Panc1 (cell line): ENCODE measurements around the gene DNAH6.

Experiments
- POLR2AphosphoS5 ChIP-seq: IDR thresholded peaks from 2 replicates; pipeline ENCODE4 v1.6.1; 2012; ENCODE audit warnings: mild to moderate bottlenecking, low read depth, low read length, moderate library complexity
- SIN3A ChIP-seq: IDR thresholded peaks from 2 replicates; pipeline ENCODE4 v1.6.1; 2012; ENCODE audit warnings: low read depth, mild to moderate bottlenecking, low read length, moderate library complexity, borderline replicate concordance; ENCODE audit not compliant: insufficient read depth
- TCF7L2 ChIP-seq: IDR thresholded peaks from 2 replicates; pipeline ENCODE4 v1.6.1; 2011; ENCODE audit warnings: mild to moderate bottlenecking, low read depth, low read length, inconsistent platforms
- TF ChIP-seq, protein P1 (sequence below): fragments of 450-650 bp; IDR thresholded peaks from 2 replicates; pipeline ENCODE4 v1.5.1; 2017; ENCODE audit warnings: mild to moderate bottlenecking
- TF ChIP-seq, protein P2 (sequence below), 2 experiments: IDR thresholded peaks; 2 replicates each; pipeline ENCODE4 v1.6.1; 2011 to 2012; ENCODE audit warnings: low read depth in 2 of 2, control low read depth in 1 of 2, low read length in 1 of 2, mild to moderate bottlenecking in 1 of 2, moderate library complexity in 1 of 2; ENCODE audit not compliant: insufficient read depth in 1 of 2

DNA sequence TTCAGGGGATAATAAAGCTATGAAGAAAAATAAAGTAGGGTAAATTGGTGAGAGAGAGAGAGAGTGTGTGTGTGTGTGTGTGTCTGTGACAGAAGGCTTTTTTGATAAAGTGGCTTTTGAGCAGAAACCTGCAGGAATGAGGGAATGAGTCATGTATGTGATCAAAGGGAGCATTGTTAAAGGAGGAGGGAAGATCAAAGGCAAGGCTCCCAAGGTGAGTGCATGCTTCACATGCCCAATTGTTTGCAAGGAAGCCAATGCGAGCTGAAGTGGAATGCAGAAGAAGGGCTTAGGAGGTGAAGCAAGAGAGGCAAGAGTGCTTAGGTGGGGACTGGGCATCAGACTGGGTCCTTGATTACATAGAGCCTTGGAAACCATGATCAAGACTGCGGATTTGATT, 96.8 kb downstream of the DNAH6 start:
- TF ChIP-seq, protein P1, sequence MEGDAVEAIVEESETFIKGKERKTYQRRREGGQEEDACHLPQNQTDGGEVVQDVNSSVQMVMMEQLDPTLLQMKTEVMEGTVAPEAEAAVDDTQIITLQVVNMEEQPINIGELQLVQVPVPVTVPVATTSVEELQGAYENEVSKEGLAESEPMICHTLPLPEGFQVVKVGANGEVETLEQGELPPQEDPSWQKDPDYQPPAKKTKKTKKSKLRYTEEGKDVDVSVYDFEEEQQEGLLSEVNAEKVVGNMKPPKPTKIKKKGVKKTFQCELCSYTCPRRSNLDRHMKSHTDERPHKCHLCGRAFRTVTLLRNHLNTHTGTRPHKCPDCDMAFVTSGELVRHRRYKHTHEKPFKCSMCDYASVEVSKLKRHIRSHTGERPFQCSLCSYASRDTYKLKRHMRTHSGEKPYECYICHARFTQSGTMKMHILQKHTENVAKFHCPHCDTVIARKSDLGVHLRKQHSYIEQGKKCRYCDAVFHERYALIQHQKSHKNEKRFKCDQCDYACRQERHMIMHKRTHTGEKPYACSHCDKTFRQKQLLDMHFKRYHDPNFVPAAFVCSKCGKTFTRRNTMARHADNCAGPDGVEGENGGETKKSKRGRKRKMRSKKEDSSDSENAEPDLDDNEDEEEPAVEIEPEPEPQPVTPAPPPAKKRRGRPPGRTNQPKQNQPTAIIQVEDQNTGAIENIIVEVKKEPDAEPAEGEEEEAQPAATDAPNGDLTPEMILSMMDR: no peak
- no peak for TF ChIP-seq POLR2AphosphoS5
- no peak for TF ChIP-seq SIN3A
- no peak for TF ChIP-seq TCF7L2
- TF ChIP-seq, protein P2, sequence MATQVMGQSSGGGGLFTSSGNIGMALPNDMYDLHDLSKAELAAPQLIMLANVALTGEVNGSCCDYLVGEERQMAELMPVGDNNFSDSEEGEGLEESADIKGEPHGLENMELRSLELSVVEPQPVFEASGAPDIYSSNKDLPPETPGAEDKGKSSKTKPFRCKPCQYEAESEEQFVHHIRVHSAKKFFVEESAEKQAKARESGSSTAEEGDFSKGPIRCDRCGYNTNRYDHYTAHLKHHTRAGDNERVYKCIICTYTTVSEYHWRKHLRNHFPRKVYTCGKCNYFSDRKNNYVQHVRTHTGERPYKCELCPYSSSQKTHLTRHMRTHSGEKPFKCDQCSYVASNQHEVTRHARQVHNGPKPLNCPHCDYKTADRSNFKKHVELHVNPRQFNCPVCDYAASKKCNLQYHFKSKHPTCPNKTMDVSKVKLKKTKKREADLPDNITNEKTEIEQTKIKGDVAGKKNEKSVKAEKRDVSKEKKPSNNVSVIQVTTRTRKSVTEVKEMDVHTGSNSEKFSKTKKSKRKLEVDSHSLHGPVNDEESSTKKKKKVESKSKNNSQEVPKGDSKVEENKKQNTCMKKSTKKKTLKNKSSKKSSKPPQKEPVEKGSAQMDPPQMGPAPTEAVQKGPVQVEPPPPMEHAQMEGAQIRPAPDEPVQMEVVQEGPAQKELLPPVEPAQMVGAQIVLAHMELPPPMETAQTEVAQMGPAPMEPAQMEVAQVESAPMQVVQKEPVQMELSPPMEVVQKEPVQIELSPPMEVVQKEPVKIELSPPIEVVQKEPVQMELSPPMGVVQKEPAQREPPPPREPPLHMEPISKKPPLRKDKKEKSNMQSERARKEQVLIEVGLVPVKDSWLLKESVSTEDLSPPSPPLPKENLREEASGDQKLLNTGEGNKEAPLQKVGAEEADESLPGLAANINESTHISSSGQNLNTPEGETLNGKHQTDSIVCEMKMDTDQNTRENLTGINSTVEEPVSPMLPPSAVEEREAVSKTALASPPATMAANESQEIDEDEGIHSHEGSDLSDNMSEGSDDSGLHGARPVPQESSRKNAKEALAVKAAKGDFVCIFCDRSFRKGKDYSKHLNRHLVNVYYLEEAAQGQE (IDR thresholded peaks at IDR 0.05; ENCODE audit: insufficient read depth in 1 of 2, low read depth in 2 of 2, low read length in 1 of 2): no peak
